ENCODE results near the gene GSDMA. TPM values are rescaled to one million over a fixed set of nuclear protein-coding genes. Genes with fewer than 3 reads are reported as not detected.

Gene GSDMA
- total RNA-seq, 2 donors from 2014 or later = 1.2 TPM; not detected in 1

GRCh38 chr17:40015998-40016985, 53.5 kb downstream of the GSDMA start:
- no peak overlapping the region for H3K27ac ChIP-seq
- no peaks in the 10 kb centered on the region for H3K9me3 ChIP-seq
- peaks cover 0 to 10% of the 10 kb centered on the region in 2 donors for H3K36me3 ChIP-seq
- H3K4me3 ChIP-seq = no peak overlapping the region
- H3K27me3 ChIP-seq (replicated peaks; ENCODE audit: insufficient read depth) = no peaks in the 10 kb centered on the region
- 82% methylated on average over 26 of the region's 26 CpGs for WGBS
- intact Hi-C loops (cut with DNase I) = loop anchor here (10.0 kb wide), 1 partner anchor 279 kb away; no protein-coding TSS in a partner anchor
- TF ChIP-seq POLR2AphosphoS5 (IDR thresholded peaks at IDR 0.05) (no peak), POLR2A (IDR thresholded peaks at IDR 0.05) (no peak)
- TF ChIP-seq, protein P1, sequence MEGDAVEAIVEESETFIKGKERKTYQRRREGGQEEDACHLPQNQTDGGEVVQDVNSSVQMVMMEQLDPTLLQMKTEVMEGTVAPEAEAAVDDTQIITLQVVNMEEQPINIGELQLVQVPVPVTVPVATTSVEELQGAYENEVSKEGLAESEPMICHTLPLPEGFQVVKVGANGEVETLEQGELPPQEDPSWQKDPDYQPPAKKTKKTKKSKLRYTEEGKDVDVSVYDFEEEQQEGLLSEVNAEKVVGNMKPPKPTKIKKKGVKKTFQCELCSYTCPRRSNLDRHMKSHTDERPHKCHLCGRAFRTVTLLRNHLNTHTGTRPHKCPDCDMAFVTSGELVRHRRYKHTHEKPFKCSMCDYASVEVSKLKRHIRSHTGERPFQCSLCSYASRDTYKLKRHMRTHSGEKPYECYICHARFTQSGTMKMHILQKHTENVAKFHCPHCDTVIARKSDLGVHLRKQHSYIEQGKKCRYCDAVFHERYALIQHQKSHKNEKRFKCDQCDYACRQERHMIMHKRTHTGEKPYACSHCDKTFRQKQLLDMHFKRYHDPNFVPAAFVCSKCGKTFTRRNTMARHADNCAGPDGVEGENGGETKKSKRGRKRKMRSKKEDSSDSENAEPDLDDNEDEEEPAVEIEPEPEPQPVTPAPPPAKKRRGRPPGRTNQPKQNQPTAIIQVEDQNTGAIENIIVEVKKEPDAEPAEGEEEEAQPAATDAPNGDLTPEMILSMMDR (IDR thresholded peaks at IDR 0.05) = no peak
- DNase-seq (ENCODE audit: low spot score) = no peak
- H3K4me1 ChIP-seq (replicated peaks) = no peaks in the 10 kb centered on the region

DNA sequence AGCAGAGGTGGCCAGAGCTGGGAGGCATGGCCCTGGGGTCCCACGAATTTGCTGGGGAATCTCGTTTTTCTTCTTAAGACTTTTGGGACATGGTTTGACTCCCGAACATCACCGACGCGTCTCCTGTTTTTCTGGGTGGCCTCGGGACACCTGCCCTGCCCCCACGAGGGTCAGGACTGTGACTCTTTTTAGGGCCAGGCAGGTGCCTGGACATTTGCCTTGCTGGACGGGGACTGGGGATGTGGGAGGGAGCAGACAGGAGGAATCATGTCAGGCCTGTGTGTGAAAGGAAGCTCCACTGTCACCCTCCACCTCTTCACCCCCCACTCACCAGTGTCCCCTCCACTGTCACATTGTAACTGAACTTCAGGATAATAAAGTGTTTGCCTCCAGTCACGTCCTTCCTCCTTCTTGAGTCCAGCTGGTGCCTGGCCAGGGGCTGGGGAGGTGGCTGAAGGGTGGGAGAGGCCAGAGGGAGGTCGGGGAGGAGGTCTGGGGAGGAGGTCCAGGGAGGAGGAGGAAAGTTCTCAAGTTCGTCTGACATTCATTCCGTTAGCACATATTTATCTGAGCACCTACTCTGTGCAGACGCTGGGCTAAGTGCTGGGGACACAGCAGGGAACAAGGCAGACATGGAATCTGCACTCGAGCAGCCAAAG, 54.7 kb downstream of the GSDMA start:
- Histone ChIP-seq H3K4me3 (no peak overlapping the region), H3K4me1 (replicated peaks) (no peaks in the 10 kb centered on the region), H3K27me3 (replicated peaks; ENCODE audit: insufficient read depth) (no peaks in the 10 kb centered on the region), H3K36me3 (peaks cover 0 to 10% of the 10 kb centered on the region in 2 donors), H3K9me3 (no peaks in the 10 kb centered on the region), H3K27ac (peak overlapping the region in 1 of 2 donors; percentile 22)
- intact Hi-C loops (cut with DNase I) = loop anchor here (10.0 kb wide), 1 partner anchor 277 kb away; no protein-coding TSS in a partner anchor
- WGBS = 54% methylated on average over 15 of the region's 15 CpGs
- DNase-seq (ENCODE audit: low spot score) = no peak
- TF ChIP-seq, protein P1 (IDR thresholded peaks at IDR 0.05) = no peak
- TF ChIP-seq POLR2AphosphoS5 (IDR thresholded peaks at IDR 0.05) (no peak), POLR2A (IDR thresholded peaks at IDR 0.05) (no peak)

GRCh38 chr17:40018211-40019121, 55.7 kb downstream of the GSDMA start:
- TF ChIP-seq POLR2A (IDR thresholded peaks at IDR 0.05) (no peak), POLR2AphosphoS5 (IDR thresholded peaks at IDR 0.05) (no peak)
- TF ChIP-seq, protein P1 (IDR thresholded peaks at IDR 0.05) = no peak
- Histone ChIP-seq H3K27me3 (replicated peaks; ENCODE audit: insufficient read depth) (no peaks in the 10 kb centered on the region), H3K4me1 (replicated peaks) (peaks cover 5% of the 10 kb centered on the region), H3K36me3 (peaks cover 0 to 10% of the 10 kb centered on the region in 2 donors), H3K9me3 (no peaks in the 10 kb centered on the region), H3K4me3 (no peak overlapping the region), H3K27ac (peak overlapping the region in 1 of 2 donors; percentile 22)
- WGBS = 44% methylated on average over 15 of the region's 15 CpGs
- no peak for DNase-seq (ENCODE audit: low spot score)
- intact Hi-C loops (cut with DNase I) = loop anchor here (10.0 kb wide), 1 partner anchor 276 kb away; no protein-coding TSS in a partner anchor

GRCh38 chr17:40019140-40019991, 56.6 kb downstream of the GSDMA start:
- no peaks in the 10 kb centered on the region for H3K27me3 ChIP-seq (replicated peaks; ENCODE audit: insufficient read depth)
- TF ChIP-seq, protein P1 (IDR thresholded peaks at IDR 0.05) = no peak
- no peaks in the 10 kb centered on the region for H3K9me3 ChIP-seq
- 81% methylated on average over 23 of the region's 24 CpGs for WGBS
- H3K36me3 ChIP-seq = peaks cover 0 to 10% of the 10 kb centered on the region in 2 donors
- peaks cover 6% of the 10 kb centered on the region for H3K4me1 ChIP-seq (replicated peaks)
- no peak overlapping the region for H3K27ac ChIP-seq
- H3K4me3 ChIP-seq = no peak overlapping the region
- DNase-seq (ENCODE audit: low spot score) = no peak
- intact Hi-C loops (cut with DNase I) = loop anchor here (10.0 kb wide), 1 partner anchor 275 kb away; no protein-coding TSS in a partner anchor
